PFSK-1 (cell line): ENCODE results near the gene MIB1.

Experiments
- FOXP2 ChIP-seq: optimal IDR thresholded peaks from 2 replicates; pipeline ENCODE3; 2011; ENCODE audit warnings: borderline replicate concordance, control low read depth, inconsistent platforms; ENCODE audit not compliant: insufficient read depth; ENCODE audit errors: extremely low read length, extremely low read depth
- POLR2AphosphoS5 ChIP-seq: IDR thresholded peaks from 2 replicates; pipeline ENCODE4 v1.6.1; 2012; ENCODE audit warnings: low read depth, mild to moderate bottlenecking, control low read depth, low read length, moderate library complexity
- REST ChIP-seq, 2 experiments: IDR thresholded peaks; 2 replicates each; pipeline versions ENCODE4 v1.6.1 to v1.8.0; 2011 to 2012; ENCODE audit warnings: low read depth in 2 of 2, low read length in 2 of 2, control low read depth in 1 of 2, inconsistent platforms in 1 of 2, mild to moderate bottlenecking in 1 of 2, moderate library complexity in 1 of 2; ENCODE audit not compliant: insufficient read depth in 1 of 2
- SIN3A ChIP-seq: IDR thresholded peaks from 2 replicates; pipeline ENCODE4 v1.6.1; 2012; ENCODE audit warnings: mild to moderate bottlenecking, low read length, moderate library complexity, borderline replicate concordance; ENCODE audit not compliant: insufficient read depth
- TAF1 ChIP-seq: IDR thresholded peaks from 2 replicates; pipeline ENCODE4 v1.6.1; 2012; ENCODE audit warnings: low read length, control low read depth, borderline replicate concordance; ENCODE audit not compliant: insufficient read depth

DNA sequence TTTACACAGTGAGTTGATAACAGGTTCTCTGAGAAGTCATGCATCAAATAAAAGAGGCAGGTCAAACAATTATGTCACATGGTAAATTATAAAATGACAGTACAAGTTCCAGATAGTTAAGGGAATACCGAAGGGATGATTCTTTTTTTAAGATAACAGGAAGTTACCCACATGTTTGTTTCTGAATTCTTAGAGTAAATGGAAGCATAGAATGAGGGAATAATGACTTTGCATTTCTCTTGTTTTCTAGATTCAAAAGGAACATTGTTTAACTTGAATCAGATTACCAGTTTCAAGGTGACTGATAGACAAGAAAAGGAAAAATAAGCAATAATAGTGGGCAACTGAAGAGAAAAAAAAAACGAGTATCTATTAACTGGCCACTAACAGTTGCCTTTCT is 124.5 kb downstream of the MIB1 start:
- no peak for TF ChIP-seq POLR2AphosphoS5
- TF ChIP-seq SIN3A = no peak
- TF ChIP-seq REST (IDR thresholded peaks at IDR 0.05; ENCODE audit: insufficient read depth in 1 of 2, low read depth in 2 of 2, low read length in 2 of 2) = no peak
- no peak for TF ChIP-seq TAF1
- no peak for TF ChIP-seq FOXP2
